ENCODE measurements around the gene CDC45.

DNA sequence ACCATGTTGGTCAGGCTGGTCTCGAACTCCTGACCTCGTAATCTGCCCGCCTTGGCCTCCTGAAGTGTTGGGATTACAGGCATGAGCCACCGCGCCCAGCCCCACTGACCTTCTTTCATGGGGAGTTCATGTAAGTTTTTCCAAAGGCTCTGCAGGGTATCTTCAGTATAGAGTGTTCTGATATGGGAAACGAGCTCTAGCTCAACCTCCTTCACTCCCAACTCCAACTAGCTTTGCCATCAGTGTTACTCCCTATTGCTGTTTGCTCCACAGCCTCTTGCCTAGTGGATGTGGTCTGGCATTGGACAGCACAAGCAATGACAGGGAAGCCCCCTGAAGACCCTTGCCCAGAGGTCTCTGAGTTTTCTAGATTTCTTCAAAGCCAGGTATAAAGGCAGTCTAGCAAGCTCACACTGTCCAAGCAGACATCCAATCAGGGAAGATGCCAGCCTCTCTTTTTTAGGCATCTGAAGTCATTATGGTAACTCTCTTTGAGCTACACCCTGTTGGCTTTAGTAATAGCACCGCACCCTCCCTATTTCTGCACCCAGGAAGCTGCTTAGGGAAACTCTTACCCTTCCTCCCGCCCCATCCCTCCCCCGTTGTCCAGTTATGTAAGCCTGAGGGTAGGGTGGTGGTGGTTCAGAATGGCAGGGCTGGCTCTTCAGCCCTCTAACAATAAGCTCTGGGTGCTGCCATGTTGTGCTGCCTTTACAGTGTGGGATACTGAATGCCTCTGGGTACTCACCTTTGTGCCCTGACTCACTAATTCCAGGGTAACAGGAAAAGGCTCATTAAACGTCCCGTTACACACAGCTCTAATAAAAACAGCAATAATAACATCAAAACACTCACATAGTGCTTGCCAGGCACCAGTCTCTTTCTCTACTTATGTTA lies 85.9 kb downstream of the CDC45 start:
- TF ChIP-seq, protein P1, sequence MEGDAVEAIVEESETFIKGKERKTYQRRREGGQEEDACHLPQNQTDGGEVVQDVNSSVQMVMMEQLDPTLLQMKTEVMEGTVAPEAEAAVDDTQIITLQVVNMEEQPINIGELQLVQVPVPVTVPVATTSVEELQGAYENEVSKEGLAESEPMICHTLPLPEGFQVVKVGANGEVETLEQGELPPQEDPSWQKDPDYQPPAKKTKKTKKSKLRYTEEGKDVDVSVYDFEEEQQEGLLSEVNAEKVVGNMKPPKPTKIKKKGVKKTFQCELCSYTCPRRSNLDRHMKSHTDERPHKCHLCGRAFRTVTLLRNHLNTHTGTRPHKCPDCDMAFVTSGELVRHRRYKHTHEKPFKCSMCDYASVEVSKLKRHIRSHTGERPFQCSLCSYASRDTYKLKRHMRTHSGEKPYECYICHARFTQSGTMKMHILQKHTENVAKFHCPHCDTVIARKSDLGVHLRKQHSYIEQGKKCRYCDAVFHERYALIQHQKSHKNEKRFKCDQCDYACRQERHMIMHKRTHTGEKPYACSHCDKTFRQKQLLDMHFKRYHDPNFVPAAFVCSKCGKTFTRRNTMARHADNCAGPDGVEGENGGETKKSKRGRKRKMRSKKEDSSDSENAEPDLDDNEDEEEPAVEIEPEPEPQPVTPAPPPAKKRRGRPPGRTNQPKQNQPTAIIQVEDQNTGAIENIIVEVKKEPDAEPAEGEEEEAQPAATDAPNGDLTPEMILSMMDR (conservative IDR thresholded peaks at IDR 0.05; ENCODE audit: low read length), result no peak
- no peak for TF ChIP-seq EZH2phosphoT487 (IDR thresholded peaks at IDR 0.05; ENCODE audit: borderline replicate concordance, low read depth, low read length)
